A549 (cell line): Measurements from ENCODE around the gene CCDC30.

ENCODE experiments used
- EHMT2 ChIP-seq: fragments of 200-600 bp; sonication (generic); IDR thresholded peaks from 2 replicates; pipeline ENCODE4 v1.6.1; 2016; ENCODE audit warnings: antibody characterized with exemption, low read depth, mild to moderate bottlenecking, moderate library complexity
- POLR2A ChIP-seq: IDR thresholded peaks from 2 replicates; pipeline ENCODE4 v1.6.1; 2012; ENCODE audit warnings: mild to moderate bottlenecking, low read length
- ZSCAN20 ChIP-seq: fragments of 250-450 bp; sonication (Bioruptor Pico); IDR thresholded peaks from 2 replicates; pipeline ENCODE4 v1.8.0; 2022; ENCODE audit warnings: mild to moderate bottlenecking, moderate library complexity
- TF ChIP-seq, protein P1 (sequence below): fragments of >200 bp; sonication (Bioruptor Twin); formaldehyde crosslinking; IDR thresholded peaks from 3 replicates; pipeline ENCODE4 v1.5.1; 2016
- TF ChIP-seq, protein P2 (sequence below): fragments of 450-650 bp; IDR thresholded peaks from 2 replicates; pipeline ENCODE4 v1.6.1; 2014; ENCODE audit warnings: antibody characterized with exemption

DNA sequence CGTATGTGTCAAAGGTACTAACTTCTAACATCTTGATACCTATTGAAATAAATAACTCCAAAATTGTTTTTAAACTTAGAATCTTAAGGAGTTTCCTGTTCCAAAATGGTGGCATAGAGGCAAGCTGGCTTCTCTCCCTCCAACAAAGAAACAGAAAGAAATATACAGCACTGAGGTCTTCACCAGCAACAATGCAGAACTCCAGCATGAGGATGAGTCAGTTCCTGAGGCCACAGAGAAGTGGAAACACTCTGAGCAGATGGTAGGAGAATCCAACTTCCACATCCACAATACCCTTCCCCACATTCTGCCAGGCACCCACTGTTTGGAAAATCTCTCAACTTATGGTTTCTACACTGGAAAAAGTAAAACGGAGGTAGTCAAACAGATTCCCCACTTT is 183.0 kb downstream of the CCDC30 start:
- TF ChIP-seq, protein P1, sequence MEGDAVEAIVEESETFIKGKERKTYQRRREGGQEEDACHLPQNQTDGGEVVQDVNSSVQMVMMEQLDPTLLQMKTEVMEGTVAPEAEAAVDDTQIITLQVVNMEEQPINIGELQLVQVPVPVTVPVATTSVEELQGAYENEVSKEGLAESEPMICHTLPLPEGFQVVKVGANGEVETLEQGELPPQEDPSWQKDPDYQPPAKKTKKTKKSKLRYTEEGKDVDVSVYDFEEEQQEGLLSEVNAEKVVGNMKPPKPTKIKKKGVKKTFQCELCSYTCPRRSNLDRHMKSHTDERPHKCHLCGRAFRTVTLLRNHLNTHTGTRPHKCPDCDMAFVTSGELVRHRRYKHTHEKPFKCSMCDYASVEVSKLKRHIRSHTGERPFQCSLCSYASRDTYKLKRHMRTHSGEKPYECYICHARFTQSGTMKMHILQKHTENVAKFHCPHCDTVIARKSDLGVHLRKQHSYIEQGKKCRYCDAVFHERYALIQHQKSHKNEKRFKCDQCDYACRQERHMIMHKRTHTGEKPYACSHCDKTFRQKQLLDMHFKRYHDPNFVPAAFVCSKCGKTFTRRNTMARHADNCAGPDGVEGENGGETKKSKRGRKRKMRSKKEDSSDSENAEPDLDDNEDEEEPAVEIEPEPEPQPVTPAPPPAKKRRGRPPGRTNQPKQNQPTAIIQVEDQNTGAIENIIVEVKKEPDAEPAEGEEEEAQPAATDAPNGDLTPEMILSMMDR, result no peak
- TF ChIP-seq POLR2A, result no peak
- no peak for TF ChIP-seq ZSCAN20 (CRISPR knock-in tag)
- TF ChIP-seq, protein P2, sequence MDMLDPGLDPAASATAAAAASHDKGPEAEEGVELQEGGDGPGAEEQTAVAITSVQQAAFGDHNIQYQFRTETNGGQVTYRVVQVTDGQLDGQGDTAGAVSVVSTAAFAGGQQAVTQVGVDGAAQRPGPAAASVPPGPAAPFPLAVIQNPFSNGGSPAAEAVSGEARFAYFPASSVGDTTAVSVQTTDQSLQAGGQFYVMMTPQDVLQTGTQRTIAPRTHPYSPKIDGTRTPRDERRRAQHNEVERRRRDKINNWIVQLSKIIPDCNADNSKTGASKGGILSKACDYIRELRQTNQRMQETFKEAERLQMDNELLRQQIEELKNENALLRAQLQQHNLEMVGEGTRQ, result no peak
- TF ChIP-seq EHMT2, result no peak
